ENCODE data around the gene TMEM14C. TPM values are rescaled to one million over a fixed set of nuclear protein-coding genes. Genes with fewer than 3 reads are reported as not detected.

TMEM14C gene
- 55.5 and 56.4 TPM in 2 replicates for total RNA-seq

- intact Hi-C loops (cut with micrococcal nuclease), result loop anchor here (1.0 to 5.0 kb wide), 10 partner anchors 14 to 311 kb away; partner anchors contain the start of genes MAK and TMEM14B
These were observed at the start of gene TMEM14C for GRCh38 chr6:10722820-10723566. Gene TMEM14C, plus strand, starts transcription at chr6:10723070. Its CDS starts 1,544 bp downstream, at chr6:10724614.

DNA sequence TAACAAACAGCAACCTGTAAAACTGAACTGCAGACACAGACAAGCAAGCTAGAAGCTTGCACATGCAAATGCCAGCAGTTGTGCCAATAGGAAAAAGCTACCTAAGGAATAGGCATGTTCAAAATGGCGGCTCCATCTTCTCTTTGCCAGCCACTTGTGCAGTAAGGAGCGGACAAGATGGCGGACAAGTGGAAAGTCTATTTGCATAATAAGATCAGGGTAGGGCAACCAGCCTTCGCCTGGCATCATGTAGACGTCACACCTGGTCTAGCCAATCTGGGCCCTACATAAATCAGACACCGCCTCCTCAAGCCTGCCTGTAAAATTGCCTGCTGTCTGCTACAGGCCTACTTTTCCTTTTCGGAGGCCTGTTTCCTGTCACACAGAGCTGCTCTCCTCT, 46.5 kb upstream of the TMEM14C start:
- intact Hi-C loops (cut with micrococcal nuclease), result no loop called here

DNA sequence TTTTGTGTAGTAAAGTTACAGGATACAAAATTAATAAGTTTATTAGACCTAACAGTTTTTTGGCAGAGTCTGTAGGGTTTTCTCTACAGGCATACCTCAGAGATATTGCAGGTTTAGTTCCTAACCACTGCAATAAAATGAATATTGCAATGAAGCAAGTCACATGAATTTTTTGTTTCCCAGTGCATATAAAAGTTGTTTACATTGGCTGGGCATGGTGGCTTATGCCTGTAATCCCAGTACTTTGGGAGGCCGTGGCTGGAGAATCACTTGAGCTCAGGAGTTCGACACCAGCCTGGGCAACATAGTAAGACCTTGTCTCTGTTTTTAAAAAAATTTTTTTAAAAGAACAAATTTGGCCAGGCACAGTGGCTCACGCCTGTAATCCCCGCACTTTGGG, 44.4 kb upstream of the TMEM14C start:
- intact Hi-C loops (cut with micrococcal nuclease), result no loop called here

- intact Hi-C loops (cut with micrococcal nuclease), result loop anchor here (1.0 kb wide), 1 partner anchor 13 kb away; the partner anchor contains the start of genes C6orf52 and PAK1IP1
These were observed 41.1 kb upstream of the TMEM14C start for GRCh38 chr6:10681795-10682194.

GRCh38 chr6:10682355-10682988, 40.4 kb upstream of the TMEM14C start:
- intact Hi-C loops (cut with micrococcal nuclease), result loop anchor here (1.0 kb wide), 1 partner anchor 12 kb away; the partner anchor contains the start of genes C6orf52 and PAK1IP1

- intact Hi-C loops (cut with micrococcal nuclease), result loop anchor here (2.0 kb wide), 1 partner anchor 30 kb away; no protein-coding TSS in a partner anchor
These were observed 38.3 kb upstream of the TMEM14C start for GRCh38 chr6:10684618-10685017.

GRCh38 chr6:10685092-10685915, 37.6 kb upstream of the TMEM14C start:
- intact Hi-C loops (cut with micrococcal nuclease), result loop anchor here (2.0 kb wide), 1 partner anchor 31 kb away; no protein-coding TSS in a partner anchor

GRCh38 chr6:10686901-10687300, 36.0 kb upstream of the TMEM14C start:
- intact Hi-C loops (cut with micrococcal nuclease), result no loop called here

GRCh38 chr6:10687582-10687981, 35.3 kb upstream of the TMEM14C start:
- intact Hi-C loops (cut with micrococcal nuclease), result no loop called here

GRCh38 chr6:10690651-10691445, 32.0 kb upstream of the TMEM14C start:
- intact Hi-C loops (cut with micrococcal nuclease), result no loop called here

DNA sequence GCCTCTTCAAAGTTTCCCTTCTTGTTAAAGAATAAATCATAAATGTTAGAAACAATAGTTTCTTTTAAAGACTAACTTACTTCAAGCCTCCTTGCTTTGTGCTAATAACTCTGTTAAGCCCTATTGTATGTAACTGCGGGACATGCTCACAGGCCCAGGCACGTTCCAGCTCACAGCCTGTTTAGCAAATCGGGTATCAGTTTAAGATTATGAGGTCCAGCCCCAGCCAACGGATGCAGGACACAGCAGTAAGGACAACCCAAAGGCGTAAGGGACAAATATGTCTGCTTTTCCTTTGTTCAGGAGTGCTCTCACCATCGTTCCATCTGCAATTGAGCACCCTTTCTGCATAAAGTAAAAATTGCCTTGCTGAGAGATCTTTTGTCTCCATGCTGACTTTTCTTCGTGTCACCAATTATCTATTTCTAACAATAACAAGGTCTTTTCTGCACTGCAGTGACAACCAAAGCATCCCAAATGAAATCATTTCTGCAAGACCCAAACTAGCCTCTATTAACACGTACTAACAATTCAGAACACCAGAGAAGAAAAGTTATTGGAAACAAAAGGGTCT, 29.8 kb upstream of the TMEM14C start:
- intact Hi-C loops (cut with micrococcal nuclease), result no loop called here

DNA sequence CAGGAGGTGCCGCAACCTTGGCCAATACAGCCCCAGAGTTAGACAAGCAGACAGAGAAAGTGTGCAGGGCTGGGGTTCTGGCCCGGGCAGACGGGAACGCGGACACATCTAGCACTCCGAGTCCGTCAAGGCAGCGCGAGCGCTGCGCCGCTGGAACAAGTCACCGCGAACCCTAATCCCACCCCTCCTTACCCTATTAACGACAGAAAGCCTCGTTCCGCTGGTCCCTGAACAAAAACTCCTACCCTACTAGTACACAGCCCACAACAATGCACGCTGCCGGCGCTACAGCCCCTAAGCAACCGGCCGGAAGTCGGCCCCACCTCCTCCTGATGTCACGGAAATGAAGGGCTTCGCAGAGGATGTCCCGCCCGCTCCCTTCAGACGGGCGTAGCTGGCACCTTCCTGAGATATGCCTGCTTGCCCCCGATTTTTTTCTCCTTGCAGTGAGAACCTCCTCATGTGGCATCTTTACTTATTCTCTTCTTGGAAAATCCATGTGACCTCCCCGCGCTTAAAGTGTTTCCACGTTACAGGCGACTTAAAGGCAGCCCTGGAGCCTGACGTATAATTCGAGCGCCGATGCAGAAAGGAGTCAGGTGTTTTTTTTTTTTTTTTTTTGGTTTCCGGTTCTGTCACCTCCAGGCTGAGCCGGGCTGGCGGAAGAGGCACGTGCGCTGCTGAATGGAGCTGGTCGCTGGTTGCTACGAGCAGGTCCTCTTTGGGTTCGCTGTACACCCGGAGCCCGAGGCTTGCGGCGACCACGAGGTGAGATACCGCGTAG, 28.4 kb upstream of the TMEM14C start, which contains the start of the genes C6orf52 and PAK1IP1:
Gene C6orf52, minus strand, starts transcription at position 315 of the 784 bp plus-strand sequence. CDS start 7,066 bp downstream, outside the sequence.
Gene PAK1IP1, plus strand, starts transcription at position 671 of the 784 bp plus-strand sequence. Its CDS starts 14 bp downstream, at position 685.
- intact Hi-C loops (cut with micrococcal nuclease), result loop anchor here (1.0 to 2.0 kb wide), 15 partner anchors 12 to 1317 kb away; partner anchors contain the start of genes MAK, SMIM13, TMEM14B and TMEM14C

DNA sequence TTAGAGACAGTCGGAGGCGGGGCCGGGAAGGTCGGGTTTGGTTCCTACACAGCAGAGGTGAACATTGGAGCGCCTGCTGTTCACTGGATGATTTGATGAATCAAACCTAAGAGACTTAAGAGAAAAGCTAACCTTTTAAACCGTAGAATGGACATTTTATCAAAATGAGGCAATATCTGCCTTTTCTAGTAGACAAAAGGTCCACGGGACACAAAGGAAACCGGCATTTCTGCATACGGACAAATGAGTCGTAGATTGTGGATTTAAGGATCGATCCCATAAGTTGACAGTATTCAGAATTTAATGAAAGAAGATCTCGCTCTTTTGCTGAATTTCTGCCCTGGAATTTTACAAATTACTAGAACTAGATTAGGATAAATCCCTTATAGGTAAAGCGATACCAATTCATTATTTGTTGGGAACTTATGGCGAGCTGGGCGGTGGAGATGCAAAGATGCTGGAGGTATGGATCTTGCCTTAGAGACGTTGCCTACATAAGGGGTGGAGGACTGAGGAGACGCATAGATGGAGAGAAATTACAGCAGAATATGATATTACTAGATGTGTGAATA, 27.7 kb upstream of the TMEM14C start:
- intact Hi-C loops (cut with micrococcal nuclease), result loop anchor here (1.0 to 2.0 kb wide), 2 partner anchors 28 to 112 kb away; partner anchors contain the start of gene TMEM14C

- intact Hi-C loops (cut with micrococcal nuclease), result no loop called here
These were observed 26.2 kb upstream of the TMEM14C start for GRCh38 chr6:10696655-10697054.

DNA sequence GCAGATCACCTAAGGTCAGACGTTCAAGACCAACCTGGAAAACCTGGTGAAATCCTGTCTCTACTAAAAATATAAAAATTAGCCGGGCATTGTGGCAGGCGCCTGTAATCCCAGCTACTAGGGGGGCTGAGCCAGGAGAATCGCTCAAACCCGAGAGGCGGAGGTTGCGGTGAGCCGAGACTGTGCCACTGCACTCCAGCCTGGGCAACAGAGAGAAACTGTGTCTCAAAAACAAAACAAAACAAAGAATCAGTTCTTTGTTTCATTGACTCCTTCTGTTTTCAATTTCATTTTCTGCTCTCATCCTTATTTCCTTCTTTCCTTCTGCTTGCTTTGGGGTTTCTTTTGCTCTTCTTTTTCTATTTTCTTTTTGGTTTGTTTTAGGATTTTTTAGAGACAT, 8.9 kb upstream of the TMEM14C start:
- intact Hi-C loops (cut with micrococcal nuclease), result no loop called here

DNA sequence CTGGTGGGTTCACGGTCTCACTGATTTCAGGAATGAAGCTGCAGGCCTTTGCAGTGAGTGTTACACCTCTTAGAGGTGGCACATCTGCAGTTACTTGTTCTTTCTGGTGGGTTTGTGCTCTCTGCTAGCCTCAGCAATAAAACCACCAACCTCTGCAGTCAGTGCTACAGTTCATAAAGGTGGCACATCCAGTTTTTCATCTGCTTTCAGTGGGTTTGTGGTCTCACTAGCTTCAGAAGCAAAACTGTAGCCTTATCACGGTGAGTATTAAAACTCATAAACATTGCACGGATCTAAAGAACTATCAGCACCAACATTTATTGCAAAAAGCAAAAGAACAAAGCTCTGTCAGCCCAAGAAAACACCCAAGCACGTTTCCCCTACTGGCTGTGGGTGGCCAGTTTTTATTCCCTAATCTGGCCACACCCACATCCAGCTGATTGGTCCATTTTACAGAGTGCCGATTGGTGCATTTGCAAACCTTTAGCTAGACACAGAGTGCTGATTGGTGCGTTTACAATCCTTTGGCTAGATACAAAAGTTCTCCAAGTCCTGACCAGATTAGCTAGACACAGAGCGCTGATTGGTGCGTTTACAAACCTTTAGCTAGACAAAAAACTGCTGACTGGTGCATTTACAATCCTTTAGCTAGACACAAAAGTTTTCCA, 3.4 kb upstream of the TMEM14C start:
- intact Hi-C loops (cut with micrococcal nuclease), result loop anchor here (1.0 kb wide), 1 partner anchor 25 kb away; the partner anchor contains the start of genes C6orf52 and PAK1IP1

GRCh38 chr6:10719964-10720264, 3.0 kb upstream of the TMEM14C start:
- intact Hi-C loops (cut with micrococcal nuclease), result loop anchor here (1.0 to 5.0 kb wide), 2 partner anchors 26 to 308 kb away; partner anchors contain the start of genes C6orf52 and PAK1IP1
